Right atrium auricular region (tissue), 2 donors: ENCODE results near the gene FNIP1. TPM values are rescaled to one million over a fixed set of nuclear protein-coding genes. Genes with fewer than 3 reads are reported as not detected.
"Not testable (repeated sequence)": the region's sequence is repeated elsewhere in the genome, so short reads cannot be mapped to it uniquely, and the experiment has no call there.

ENCODE experiments used
- DNase-seq: peaks from one replicate; pipeline ENCODE4 v3.0.0-alpha.2; 2019; ENCODE audit warnings: low spot score
- H3K27ac ChIP-seq, 2 donors: fragments of 200-600 bp; sonication (generic); 1 replicate in 1 of 2; 2 replicates in 1 of 2; pipeline ENCODE4 v1.5.1; 2016 to 2019
- H3K27me3 ChIP-seq, 2 donors: fragments of 200-600 bp; sonication (generic); one replicate each; pipeline versions ENCODE4 v1.5.1 to v1.6.0; 2017 to 2019
- H3K36me3 ChIP-seq: fragments of 200-600 bp; sonication (generic); one replicate; pipeline ENCODE4 v1.5.1; 2016
- H3K4me1 ChIP-seq, 2 donors: fragments of 200-600 bp; sonication (generic); one replicate each; pipeline versions ENCODE4 v1.5.1 to v1.6.0; 2017 to 2019
- H3K4me3 ChIP-seq, 2 donors: fragments of 200-600 bp; sonication (generic); 1 replicate in 1 of 2; 2 replicates in 1 of 2; pipeline ENCODE4 v1.5.1; 2017 to 2019; ENCODE audit warnings: mild to moderate bottlenecking in 1 of 2, moderate library complexity in 1 of 2
- H3K9me3 ChIP-seq, 2 donors: fragments of 200-600 bp; sonication (generic); one replicate each; pipeline ENCODE4 v1.5.1; 2019
- total RNA-seq, 2 donors: library from RNA; depleted of rRNA; stranded (reverse); fragments of >200 nt; gene quantifications; one replicate each; pipeline ENCODE4 v1.1.0, GENCODE V29; 2016
- TF ChIP-seq, protein P1 (sequence below), 2 donors: fragments of 200-600 bp; sonication (generic); IDR thresholded peaks; one replicate each; pipeline ENCODE4 v1.5.1; 2019; ENCODE audit warnings: antibody characterized with exemption in 2 of 2

Gene FNIP1
- total RNA-seq, 2 donors from 2014 or later: 30.6 to 38.3 TPM

GRCh38 chr5:131740477-131740876 is 56.3 kb downstream of the FNIP1 start:
- no peaks in the 10 kb centered on the region for H3K27me3 ChIP-seq
- no peak overlapping the region for H3K27ac ChIP-seq
- no peaks in the 10 kb centered on the region for H3K9me3 ChIP-seq
- TF ChIP-seq, protein P1, sequence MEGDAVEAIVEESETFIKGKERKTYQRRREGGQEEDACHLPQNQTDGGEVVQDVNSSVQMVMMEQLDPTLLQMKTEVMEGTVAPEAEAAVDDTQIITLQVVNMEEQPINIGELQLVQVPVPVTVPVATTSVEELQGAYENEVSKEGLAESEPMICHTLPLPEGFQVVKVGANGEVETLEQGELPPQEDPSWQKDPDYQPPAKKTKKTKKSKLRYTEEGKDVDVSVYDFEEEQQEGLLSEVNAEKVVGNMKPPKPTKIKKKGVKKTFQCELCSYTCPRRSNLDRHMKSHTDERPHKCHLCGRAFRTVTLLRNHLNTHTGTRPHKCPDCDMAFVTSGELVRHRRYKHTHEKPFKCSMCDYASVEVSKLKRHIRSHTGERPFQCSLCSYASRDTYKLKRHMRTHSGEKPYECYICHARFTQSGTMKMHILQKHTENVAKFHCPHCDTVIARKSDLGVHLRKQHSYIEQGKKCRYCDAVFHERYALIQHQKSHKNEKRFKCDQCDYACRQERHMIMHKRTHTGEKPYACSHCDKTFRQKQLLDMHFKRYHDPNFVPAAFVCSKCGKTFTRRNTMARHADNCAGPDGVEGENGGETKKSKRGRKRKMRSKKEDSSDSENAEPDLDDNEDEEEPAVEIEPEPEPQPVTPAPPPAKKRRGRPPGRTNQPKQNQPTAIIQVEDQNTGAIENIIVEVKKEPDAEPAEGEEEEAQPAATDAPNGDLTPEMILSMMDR (IDR thresholded peaks at IDR 0.05): no peak
- DNase-seq: no peak
- H3K4me1 ChIP-seq: no peaks in the 10 kb centered on the region
- H3K36me3 ChIP-seq: peaks cover 31% of the 10 kb centered on the region
- no peak overlapping the region for H3K4me3 ChIP-seq

- TF ChIP-seq, protein P1 (IDR thresholded peaks at IDR 0.05): no peak
- Histone ChIP-seq H3K27ac (no peak overlapping the region), H3K36me3 (peaks cover 20% of the 10 kb centered on the region), H3K4me3 (no peak overlapping the region), H3K27me3 (no peaks in the 10 kb centered on the region), H3K4me1 (no peaks in the 10 kb centered on the region), H3K9me3 (no peaks in the 10 kb centered on the region)
- DNase-seq: no peak
Observed at GRCh38 chr5:131735393-131735792, 61.4 kb downstream of the FNIP1 start.

- H3K27me3 ChIP-seq, H3K27ac ChIP-seq, H3K4me3 ChIP-seq, DNase-seq, H3K9me3 ChIP-seq, H3K4me1 ChIP-seq: not testable (repeated sequence)
- peaks cover 15% of the 10 kb centered on the region for H3K36me3 ChIP-seq
Observed at GRCh38 chr5:131734939-131735338, 61.9 kb downstream of the FNIP1 start.

GRCh38 chr5:131729292-131729691 is 67.5 kb downstream of the FNIP1 start:
- H3K36me3 ChIP-seq: peaks cover 14% of the 10 kb centered on the region
- not testable (repeated sequence) for H3K27ac ChIP-seq, H3K9me3 ChIP-seq, H3K4me3 ChIP-seq, DNase-seq, H3K27me3 ChIP-seq, H3K4me1 ChIP-seq

- H3K27me3 ChIP-seq, DNase-seq, H3K27ac ChIP-seq, H3K4me3 ChIP-seq, H3K9me3 ChIP-seq, H3K4me1 ChIP-seq, H3K36me3 ChIP-seq: not testable (repeated sequence)
Observed at GRCh38 chr5:131724089-131724488, 72.7 kb downstream of the FNIP1 start.

DNA sequence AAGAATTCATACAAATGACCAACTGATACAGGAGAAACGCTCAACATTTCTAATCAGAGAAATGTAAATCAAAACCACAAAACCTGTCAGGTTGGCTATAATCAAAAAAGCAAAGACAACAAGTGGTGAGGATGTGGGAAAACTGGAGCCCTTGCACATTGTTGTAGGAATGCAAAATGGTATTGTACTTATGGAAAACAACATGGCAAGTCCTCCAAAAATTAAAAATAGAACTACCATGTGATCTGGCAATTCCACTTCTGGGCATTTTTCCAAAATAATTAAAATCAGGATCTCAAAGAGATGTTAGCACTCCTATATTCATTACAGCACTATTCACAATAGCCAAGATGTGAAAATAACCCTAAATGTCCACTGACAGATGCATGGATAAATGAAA is 76.1 kb downstream of the FNIP1 start:
- no peak for DNase-seq
- no peaks in the 10 kb centered on the region for H3K36me3 ChIP-seq
- no peaks in the 10 kb centered on the region for H3K9me3 ChIP-seq
- no peaks in the 10 kb centered on the region for H3K27me3 ChIP-seq
- no peaks in the 10 kb centered on the region for H3K4me1 ChIP-seq
- H3K4me3 ChIP-seq: no peak overlapping the region
- H3K27ac ChIP-seq: no peak overlapping the region
- TF ChIP-seq, protein P1 (IDR thresholded peaks at IDR 0.05): no peak

GRCh38 chr5:131719564-131719963 is 77.3 kb downstream of the FNIP1 start:
- Histone ChIP-seq H3K27ac (no peak overlapping the region), H3K4me3 (no peak overlapping the region), H3K27me3 (no peaks in the 10 kb centered on the region), H3K4me1 (no peaks in the 10 kb centered on the region), H3K9me3 (no peaks in the 10 kb centered on the region), H3K36me3 (peaks cover 5% of the 10 kb centered on the region)
- DNase-seq: no peak
- TF ChIP-seq, protein P1 (IDR thresholded peaks at IDR 0.05): no peak
